GM12872 (cell line): ENCODE results near the gene MED26.

Experiments
- CTCF ChIP-seq: IDR thresholded peaks from 3 replicates; pipeline ENCODE4 v1.5.1; 2011; ENCODE audit warnings: low read depth, mild to moderate bottlenecking, low read length, moderate library complexity; ENCODE audit not compliant: insufficient read depth

MED26 gene

GRCh38 chr19:16661480-16662034 is 33.6 kb upstream of the MED26 start:
- no peak for TF ChIP-seq CTCF

GRCh38 chr19:16660763-16661479 is 32.9 kb upstream of the MED26 start, which contains the start of gene TMEM38A:
TSS of gene TMEM38A (plus strand) at chr19:16661139. CDS start at chr19:16661218, 79 bp downstream.
- no peak for TF ChIP-seq CTCF

- TF ChIP-seq CTCF: peak; percentile 24; the same call in 1 of the 3 replicates
These were observed 32.1 kb upstream of the MED26 start, which contains the start of gene SMIM7 for GRCh38 chr19:16659832-16660708. TSS of gene SMIM7 (minus strand) at chr19:16660144. CDS start at chr19:16660110, 34 bp downstream.

GRCh38 chr19:16659464-16659831 is 31.4 kb upstream of the MED26 start:
- no peak for TF ChIP-seq CTCF

GRCh38 chr19:16657384-16657783 is 29.4 kb upstream of the MED26 start:
- no peak for TF ChIP-seq CTCF

GRCh38 chr19:16655727-16656126 is 27.7 kb upstream of the MED26 start:
- no peak for TF ChIP-seq CTCF

- no peak for TF ChIP-seq CTCF
These were observed 26.6 kb upstream of the MED26 start for GRCh38 chr19:16654627-16655026.
